DMS53 treated with DMSO at 0.1 percent for 48 hours (cell line): ENCODE data around the gene PAXIP1.
"Not testable (repeated sequence)": the region's sequence is repeated elsewhere in the genome, so short reads cannot be mapped to it uniquely, and the experiment has no call there.

Source experiments
- DNase-seq: peaks from one replicate; lab custom pipeline; 2025; ENCODE audit not compliant: unreplicated experiment; lab: John Stamatoyannopoulos, UW

Gene PAXIP1

DNA sequence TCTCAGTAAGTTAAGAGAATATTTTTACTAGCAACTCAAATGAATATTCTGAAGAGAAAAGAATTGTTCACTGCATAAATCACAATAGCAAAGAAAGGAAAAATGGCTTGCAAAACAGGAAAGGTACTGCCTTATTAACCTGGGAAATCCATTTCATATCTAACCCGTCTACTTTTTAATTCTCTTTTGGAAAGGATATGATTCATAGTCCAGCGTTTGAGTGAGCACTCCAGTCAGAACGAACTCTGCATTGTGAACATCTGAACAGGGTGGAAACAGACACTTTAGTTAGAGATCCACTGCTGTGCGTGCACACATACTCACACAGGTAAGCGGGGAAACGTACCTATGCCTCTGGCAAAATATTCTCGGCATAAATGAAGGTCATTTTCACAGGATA lies 56.8 kb downstream of the PAXIP1 start:
- DNase-seq = no peak

DNA sequence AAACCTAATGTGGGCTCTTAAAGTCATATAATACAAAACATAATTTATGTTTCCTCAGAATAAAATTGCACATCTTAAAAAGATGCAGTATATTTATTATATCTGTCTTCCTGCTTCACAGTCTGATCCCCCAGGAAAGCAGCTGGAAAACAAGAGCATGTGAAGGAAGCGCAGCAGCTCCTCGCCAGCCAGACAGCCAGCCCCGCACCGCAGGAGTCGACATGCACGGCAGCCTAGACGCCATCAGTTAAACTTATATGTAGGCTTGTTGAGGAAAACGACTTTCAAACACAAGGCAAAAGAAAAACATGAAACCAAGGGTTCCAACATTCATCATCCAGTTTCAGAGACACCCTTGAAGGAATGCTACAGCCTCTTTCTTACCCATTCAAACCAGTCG lies 59.0 kb downstream of the PAXIP1 start:
- no peak for DNase-seq

DNA sequence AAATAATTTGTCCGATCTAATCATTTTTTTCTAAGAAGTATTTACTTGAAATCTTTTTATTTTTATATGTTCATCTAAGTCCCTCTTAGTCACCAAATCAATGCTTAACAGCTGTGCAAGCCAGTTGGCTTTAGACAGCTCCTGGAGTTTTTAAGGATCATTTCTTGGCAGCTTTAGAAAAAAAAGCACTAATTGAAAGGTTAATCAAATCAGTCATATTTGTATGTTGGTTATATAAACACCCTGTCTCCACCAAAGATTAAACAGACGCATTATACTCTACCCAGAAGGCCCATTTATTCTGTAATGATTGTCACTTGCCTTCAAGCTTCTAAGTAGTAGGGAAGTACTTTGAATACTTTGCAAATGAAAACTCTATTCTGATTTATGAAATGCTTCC lies 60.2 kb downstream of the PAXIP1 start:
- DNase-seq = no peak

DNA sequence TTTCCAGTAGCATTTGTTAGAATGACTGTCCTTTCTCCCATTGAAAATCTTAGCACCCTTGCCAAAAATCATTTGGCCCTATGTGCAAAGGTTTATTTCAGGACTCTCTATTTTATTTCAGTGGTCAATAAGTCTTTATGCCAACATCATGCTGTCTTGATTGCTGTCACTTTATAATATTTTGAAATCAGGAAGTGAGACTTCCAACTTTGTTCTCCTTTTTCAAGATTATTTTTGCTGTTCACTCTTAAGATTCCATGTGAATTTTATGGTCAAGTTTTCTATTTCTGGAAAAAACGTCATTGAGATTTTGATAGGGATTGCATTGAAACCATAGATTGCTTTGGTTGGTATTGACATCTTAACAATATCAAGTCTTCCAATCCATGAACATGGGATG lies 65.1 kb downstream of the PAXIP1 start:
- DNase-seq = no peak

DNA sequence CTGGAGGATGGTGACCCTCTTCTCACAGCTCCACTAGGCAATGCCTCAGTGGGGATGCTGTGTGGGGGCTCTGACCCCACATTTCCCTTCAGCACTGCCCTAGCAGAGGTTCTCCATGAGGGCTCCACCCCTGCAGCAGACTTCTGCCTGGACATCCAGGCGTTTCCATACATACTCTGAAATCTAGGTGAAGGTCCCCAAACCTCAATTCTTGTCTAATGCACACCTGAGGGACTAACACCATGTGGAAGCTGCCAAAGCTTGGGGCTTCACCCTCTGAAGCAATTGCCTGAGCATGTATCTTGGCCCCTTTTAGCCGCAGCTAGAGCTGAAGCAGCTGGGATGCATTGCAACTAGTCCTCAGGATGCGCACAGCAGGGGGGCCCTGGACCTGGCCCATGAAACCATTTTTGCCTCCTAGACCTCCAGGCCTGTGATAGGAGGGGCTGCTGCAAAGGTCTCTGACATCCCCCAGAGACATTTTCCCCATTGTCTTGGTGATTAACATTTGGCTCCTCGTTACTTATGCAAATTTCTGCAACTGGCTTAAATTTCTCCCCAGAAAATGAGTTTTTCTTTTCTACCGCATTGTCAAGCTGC lies 68.5 kb downstream of the PAXIP1 start:
- not testable (repeated sequence) for DNase-seq

DNA sequence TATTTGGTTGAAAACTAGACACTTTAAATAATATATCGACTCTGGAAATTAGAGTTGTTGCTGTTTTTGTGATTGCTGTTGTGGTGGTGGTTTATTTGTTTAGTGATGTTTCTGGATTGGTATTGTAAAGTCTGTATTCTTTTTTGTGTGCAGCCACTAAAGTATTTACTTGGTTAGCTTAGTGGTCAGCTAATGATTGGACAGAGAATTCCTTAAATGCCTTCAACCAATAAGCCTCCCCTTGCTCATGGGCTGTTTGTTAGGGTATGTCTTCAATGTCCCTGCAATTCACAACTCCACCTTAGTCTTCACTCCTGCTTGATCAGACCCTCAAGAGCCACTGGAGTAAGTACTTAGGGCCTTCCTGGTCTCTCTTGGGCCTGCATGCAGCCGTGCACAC lies 71.0 kb downstream of the PAXIP1 start:
- no peak for DNase-seq

DNA sequence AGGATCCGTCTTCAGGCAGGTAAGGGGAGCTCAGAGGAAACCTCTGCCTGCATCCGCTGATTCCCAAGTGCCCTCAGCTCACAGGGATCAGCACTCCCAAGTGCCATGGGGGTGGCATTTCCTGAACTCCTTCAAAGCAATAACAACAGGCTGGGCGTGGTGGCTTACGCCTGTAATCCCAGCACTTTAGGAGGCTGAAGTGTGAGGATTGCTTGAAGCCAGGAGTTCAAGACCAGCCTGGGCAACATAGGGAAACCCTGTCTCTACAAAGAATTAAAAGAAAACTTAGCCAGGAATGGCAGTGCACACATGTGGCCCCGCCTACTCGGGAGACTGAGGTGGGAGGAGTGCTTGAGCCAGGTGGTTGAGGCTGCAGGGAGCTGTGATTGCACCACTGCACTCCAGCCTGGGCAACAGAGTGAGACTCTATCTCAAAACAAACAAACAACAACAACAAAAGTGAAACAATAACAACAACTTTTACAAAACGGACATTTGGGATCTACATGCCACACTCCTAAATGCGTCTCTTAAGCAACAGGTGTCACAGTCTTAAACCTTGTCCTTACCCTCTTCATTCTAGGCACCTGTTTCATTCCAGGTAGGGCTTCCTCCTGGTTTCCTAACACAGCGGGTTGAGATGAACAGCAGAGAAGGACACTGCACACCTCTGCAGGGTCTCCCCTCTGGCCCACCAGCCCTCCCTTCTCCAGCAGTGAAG lies 73.8 kb downstream of the PAXIP1 start:
- no peak for DNase-seq

DNA sequence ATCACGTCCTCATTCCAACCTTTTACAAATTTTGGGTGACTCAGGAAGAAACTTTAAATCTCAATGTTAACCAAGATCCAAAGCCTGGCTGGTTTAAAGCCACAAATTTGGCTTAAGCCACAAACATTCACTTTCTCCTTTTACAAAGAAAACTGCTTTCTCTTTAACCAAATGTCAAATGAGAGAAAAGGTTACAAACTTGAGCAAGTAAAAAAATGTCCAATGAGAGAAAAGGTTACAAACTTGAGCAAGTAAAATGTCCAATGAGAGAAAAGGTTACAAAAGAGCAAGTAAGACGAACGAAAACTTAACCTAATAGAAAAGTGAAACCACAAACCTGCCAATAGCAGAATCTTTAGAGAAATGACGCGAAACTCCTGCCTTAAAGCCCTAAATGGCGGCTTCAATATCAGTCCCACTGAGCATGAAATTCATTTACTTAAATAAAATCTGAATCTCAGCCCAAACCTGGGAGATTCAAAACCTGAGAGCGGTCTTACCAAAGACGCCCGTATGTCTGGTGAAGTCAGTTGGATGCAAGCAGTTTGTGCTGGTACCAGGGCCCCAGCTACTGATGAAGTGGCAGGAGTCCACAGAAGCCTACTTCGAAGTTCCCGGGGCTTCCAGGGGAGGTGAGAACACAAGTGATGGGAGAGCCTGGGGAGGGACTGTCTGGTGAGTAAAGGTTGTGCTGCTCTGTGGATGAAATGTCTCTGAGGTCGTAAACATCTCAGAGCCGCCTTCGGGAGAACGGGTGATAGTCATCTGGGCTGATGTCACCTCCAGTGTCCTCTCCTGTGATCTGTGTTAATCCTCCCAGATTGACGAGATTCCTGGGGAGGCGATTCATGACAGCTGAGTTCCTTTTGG lies 74.6 kb downstream of the PAXIP1 start:
- peak; percentile 82 for DNase-seq

DNA sequence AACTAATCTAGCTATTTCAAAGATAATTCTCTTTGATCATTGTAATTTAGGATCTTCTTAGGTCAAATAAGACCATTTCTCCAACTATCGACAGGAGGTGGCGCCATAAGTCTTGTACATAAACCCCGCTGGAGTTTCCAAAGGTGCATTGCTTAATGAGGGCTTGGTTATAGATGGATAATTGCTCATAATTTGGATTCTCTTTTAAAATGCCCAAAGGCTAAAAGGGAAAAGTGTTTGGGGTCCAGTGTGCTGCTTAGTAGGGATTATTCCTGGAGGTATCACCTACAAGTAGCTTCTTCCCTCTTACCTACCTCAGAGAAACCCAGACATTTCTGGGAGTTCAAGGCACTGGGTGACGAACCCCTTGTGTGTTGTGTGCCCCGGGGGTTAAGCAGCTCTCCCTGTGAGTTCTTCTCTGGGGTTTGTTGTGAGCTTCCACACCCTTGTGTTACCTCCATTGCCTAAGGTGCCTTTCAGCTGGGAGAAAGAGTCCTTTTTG lies 75.2 kb downstream of the PAXIP1 start:
- DNase-seq = peak; percentile 89

DNA sequence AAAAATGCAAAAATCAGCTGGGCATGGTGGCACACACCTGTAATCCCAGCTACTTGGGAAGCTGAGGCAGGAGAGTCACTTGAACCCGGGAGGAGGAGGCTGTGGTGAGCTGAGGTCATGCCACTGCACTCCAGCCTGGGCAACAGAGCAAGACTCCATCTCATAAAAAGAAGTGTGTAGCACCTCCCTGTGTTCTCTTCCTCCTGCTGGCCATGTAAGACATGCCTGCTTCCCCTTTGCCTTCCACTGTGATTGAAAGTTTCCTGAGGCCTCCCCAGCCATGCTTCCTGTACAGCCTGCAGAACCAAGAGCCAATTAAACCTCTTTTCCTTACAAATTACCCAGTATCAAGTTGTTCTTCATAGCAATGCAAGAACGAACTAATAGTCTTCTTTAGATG lies 80.5 kb downstream of the PAXIP1 start:
- DNase-seq = not testable (repeated sequence)

DNA sequence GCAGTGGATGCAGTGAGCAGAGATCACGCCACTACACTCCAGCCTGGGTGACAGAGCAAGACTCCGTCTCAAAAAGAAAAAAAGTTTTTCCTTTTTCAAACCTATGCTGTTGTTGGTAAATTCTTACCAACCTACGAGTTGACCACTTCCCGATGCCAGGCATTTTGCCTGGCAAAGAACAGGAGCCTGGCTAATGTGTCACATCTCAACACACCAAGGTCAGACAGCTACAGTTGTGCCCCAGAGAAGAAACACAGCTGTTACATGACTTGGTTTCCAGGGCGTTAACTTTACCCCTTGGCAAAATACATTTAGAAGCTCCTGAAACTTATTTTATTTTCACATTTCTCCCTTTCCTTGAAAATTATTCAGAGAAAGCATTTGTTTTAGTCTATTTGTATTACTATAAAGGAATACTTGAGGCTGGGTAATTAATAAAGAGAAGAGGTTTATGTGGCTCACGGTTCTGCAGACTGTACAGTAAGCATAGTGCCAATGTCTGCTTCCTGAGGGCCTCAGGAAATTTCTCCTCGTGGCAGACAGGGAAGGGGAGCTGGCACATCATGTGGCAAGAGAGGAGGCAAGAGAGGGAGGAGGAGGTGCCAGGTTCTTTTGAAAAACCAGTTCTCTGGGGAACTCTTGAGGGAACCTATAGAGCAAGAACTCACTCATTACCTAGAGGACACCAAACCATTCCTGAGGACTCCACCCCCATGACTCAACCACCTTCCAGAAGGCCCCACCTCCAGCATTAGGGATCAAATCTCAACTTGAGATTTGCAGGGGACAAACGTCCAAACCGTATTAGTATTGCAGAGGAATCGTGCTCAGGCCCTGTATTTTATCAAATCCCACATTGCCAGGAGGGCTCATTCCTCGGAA lies 83.3 kb downstream of the PAXIP1 start:
- no peak for DNase-seq

DNA sequence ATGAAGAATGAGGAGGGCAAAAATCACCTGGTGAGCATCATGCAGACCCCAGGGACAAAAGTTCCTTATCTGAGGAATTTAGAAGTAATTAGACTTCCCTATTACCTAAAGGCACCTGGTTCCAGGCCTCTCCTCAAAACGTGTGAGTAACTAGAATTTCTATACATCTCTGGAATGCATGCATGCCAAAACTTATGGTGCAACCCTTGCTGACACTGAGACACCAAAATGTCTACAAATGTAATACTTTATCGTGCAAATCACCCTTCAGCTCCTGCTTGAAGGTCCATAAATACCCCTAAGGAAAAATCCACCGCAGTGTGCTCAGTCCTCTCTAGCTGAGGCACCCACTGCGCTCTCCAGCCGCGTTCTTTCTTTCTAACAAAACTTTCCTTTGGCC lies 84.2 kb downstream of the PAXIP1 start:
- no peak for DNase-seq

DNA sequence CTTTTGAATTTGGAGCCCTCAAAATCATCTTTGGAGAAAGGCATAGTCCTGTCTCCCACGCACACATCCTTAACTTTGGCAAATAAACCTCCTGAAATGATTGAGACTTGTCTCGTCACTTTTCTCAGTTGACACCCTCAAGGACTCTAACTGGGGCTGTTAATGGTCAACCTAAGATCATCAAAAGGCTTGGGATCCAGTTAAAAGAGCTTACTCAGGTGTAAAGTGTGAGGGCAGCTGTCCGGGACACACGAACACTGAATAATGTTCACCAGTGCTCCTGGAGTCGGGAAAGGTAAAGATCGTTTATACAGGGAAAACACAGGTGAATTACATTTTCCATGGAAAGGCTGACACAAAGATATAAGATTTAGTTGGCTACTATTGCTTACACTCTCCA lies 84.7 kb downstream of the PAXIP1 start:
- no peak for DNase-seq

DNA sequence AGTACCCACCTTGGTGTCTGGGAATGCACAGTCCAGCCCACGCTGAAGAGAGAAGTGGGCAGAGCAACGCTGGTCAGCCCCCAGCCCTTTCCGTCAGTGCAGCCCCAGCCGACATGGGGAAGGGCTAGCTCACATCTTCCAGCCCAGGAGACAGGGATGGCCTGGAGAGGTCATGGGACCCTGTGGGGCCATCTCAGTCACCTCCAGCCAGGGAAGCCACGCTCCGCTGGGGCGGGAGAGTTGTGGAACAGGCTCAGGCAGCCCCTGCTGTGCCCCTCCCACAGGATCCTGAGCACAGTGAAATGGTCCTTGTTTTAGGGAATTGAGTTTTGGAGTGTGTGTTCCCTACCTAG lies 85.1 kb downstream of the PAXIP1 start:
- no peak for DNase-seq

DNA sequence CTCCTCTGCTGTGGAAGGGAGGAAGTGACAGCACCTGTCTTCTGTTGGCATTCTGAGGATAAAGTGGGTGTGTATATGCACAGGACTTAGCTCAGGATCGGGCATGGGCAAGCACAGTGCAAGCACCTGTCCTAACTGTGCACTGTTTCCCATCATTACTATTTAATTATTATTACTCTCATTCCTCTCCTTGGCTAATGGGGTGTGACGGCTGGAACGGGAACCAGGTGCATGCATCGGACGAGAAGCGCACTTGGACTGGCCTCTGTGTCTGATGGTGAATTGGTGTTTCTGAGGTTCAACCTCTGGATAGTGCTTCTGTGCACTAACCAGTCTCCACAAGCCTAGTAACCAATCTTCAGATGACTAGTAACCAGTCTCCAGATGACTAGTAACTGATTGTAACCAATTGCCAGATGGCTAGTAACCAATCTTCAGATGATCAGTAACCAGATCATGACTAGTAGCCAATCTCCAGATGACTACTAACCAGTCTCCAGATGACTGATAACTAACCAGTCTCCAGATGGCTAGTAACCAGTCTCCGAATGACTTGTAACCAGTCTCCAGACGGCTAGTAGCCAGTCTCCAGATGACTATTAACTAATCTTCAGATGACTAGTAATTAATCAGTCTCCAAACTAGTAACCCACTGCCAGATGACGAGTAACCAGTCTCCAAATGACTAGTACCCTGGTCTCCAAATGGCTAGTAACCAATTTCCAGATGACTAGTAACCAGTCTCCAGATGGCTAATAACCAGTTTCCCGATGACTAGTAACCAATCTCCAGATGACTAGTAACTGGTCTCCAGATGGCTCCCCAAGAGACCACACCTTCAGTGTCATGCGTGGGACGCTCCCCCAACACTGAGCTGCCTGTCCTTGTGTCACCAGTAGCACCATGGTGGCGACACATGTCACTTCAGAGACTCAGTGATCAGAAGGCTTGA lies 85.8 kb downstream of the PAXIP1 start:
- no peak for DNase-seq

DNA sequence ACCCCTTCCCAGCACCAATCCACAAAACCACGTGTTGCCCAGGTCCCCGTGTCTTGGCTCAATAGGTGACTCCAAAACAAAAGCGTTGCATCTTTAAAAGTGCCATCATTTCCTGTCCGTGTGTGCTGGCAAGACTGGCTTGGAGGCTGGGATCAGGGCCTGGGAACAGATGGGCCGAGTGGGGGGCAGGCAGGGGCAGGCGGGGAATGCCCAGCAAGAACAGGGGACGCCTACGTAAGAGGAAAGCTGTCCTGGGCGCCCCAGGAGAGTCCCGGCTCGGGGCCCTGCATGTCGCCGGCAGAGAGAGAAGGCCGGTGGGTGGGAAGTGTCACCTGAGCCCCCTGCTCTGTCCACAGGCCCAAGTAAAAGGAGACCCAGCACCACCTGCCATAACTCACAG lies 86.5 kb downstream of the PAXIP1 start:
- no peak for DNase-seq

DNA sequence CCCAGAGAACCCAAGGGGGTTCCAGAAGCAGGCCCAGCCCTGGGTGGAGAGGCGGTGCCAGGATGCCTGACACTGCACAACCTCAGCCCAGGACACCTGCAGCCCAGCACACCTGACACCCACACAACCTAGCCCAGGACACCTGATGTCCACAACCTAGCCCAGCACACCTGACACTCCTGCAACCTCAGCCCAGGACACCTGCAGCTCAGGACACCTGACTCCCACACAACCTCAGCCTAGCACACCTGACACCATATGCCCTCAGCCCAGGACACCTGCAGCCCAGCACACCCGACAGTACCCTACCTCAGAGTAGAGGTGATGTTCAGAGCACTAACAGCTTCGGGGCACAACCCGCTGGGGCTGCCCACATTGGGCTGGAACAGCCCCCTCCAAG lies 87.3 kb downstream of the PAXIP1 start:
- no peak for DNase-seq

DNA sequence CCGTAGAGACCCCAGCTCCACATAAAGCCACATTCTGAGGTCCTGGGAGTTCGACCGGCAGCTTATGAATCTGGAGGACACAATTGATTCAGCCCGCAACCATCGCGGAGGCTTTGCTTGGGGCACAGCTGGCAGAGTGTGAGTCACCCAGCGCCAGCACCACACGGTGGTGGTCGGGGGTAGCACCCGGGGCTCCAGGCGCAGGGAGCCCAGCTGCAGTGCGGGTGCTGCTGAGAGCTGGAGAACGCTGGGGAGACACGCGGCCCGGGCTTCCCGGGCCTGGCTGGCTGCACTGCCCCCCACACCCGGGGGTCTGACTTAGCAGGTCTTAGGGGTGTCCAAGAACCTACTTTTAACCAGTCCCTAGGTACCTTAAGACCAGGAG lies 87.9 kb downstream of the PAXIP1 start:
- DNase-seq = no peak

DNA sequence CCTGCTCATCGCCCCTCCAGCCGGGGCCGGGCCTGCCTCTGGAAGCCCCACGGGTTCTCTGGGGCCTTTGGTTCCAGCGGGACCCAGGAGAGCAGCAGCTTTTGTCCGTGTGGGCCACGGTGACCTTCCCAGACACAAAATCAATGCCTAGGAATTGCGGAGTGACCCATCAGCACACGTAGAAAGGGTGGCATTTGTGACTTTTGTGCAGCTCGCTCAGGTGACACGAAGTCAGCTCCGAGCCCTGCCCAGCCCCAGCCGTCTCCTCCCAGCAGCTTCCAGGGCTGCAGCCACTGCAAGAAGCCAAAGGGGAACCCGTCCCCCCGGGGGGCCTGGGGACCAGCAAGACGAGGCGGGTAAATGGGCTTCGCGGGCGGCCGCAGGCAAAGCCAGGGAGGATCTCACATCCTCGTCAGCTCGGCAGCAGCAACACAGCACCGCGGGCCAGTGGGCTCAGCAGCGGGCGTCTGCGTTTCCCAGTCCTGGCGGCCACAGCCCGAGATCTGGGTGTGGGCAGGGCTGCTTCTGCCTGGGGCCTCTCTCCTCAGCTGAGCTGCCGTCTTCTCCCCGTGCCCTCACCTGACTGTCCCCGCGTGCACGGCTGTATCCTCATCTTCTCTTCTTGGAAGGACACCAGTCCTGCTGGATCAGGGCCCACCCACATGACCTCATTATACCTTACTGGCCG lies 88.5 kb downstream of the PAXIP1 start:
- no peak for DNase-seq
